Occipital lobe (tissue), 2 donors: Measurements from ENCODE around the gene GRIK1. TPM values are rescaled to one million over a fixed set of nuclear protein-coding genes. Genes with fewer than 3 reads are reported as not detected.

Experiments
- DNase-seq: peaks from one replicate; lab custom pipeline; 2025; lab: John Stamatoyannopoulos, UW
- total RNA-seq: library from RNA; depleted of rRNA; stranded (reverse); fragments of >200 nt; gene quantifications from one replicate; pipeline ENCODE4 v1.2.3, GENCODE V29; 2014

The GRIK1 gene
- total RNA-seq, 1 donor from 2014 or later, result 7.5 TPM

- no peak for DNase-seq
These were observed 218.6 kb downstream of the GRIK1 start for GRCh38 chr21:29721221-29721620.

DNA sequence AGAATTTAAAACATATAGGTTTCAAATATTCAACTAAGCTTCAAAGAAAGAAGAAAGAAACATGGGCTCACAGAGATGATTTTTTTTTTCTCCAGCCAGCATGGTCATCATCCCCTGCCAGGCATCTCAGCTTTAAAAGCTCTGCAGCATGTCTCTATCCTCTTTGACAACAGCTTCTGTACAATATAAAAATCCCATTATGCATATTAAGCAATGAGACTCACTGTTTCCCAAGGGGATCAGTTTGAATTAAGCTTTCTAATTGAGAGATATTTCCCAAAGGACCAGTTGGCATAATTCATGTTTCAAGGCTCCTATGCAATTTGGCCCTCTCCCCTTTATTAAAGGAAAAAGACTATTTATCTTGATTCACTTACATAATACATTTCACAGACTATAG lies 220.3 kb downstream of the GRIK1 start:
- DNase-seq, result no peak

DNA sequence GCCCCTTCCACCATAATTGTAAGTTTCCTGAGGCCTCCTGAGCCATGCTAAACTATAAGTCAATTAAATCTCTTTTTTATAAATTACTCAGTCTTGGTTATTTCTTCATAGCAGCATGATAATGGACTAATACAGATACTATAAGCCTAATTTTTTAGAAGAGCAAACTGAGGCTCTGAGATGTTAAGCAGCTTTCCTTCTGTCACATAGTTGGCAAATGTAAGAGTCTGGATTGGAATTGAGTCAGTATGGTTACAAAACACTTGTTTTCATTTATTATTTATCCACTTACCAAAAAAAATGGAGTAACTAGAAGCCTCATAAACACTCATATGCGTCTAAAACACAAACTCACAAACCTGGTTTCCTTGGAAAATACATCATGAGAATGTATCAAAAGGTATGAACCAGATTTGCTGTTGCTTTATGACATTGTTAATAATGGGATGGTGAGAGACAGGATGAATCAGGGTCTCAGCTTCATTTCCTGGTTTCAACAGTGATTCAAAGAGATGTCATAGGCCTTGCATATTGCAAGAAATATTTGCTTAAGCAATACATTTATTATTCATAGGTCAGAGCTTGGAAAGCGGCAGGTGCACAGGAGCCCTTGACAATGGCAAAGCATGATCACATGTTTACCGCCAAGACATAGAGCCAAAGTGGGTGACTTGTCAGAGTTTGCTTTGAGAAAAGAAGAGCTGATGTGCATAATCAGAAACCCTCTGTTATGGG lies 221.5 kb downstream of the GRIK1 start:
- no peak for DNase-seq

- DNase-seq, result no peak
These were observed 222.1 kb downstream of the GRIK1 start for GRCh38 chr21:29717659-29718058.

- DNase-seq, result no peak
These were observed 223.0 kb downstream of the GRIK1 start for GRCh38 chr21:29716753-29717152.

DNA sequence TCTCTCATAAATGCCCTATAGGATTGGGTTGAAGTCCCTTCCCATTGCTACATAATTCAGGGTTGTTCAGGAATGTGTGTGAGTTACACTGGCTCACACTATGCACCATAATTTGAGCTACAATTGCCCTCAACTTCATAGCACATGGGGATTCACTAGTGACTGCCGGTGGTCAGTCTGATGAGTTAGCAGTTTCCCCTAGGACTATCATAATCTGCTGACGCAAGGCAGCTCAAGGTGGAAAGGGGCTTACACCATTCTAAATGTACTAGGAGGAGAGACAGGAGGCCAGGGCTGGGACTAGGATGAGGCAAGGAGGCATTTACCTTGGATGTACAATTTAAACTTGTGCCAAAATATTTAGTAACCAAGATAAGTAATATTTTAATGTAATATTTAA lies 224.7 kb downstream of the GRIK1 start:
- no peak for DNase-seq

- no peak for DNase-seq
These were observed 227.0 kb downstream of the GRIK1 start for GRCh38 chr21:29712818-29713217.

DNA sequence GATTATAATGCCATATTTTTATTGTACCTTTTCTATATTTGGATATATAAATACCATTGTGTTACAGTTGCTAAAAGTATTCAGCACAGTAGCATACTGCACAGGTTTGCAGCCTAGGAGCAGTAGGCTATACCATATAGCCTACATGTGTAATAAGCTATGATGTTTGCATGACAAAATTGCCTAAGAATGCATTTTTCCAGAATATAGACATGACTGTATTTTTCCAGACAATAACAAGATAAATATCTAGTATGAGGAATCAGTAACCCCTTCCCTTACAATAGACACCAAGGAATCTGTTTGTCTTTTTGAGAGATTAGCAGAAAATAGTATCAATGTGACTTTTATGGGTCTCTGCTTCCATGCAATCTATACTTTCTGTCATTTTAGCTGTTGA lies 228.6 kb downstream of the GRIK1 start:
- DNase-seq, result no peak

- no peak for DNase-seq
These were observed 229.3 kb downstream of the GRIK1 start for GRCh38 chr21:29710498-29710897.

DNA sequence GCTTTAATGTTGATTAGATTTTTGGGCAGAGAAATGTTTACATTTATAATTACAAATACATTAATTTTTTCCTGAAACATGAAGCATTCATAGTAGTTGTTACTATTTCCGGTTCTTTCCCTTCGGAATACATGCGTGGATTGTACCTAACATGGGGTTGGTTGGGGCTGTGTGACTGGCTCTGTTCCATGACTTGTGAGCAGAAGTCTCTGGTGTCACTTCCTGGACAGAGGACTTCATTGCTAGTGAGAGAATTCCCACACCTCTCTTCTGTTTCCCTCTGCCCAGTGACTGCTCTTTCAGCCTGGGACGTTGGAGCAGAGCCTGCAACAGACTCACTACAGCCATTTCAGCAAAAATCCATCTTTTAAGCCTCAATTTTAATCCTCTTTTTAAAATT lies 231.4 kb downstream of the GRIK1 start:
- DNase-seq, result no peak

- DNase-seq, result no peak
These were observed 235.1 kb downstream of the GRIK1 start for GRCh38 chr21:29704719-29705118.

- DNase-seq, result no peak
These were observed 238.1 kb downstream of the GRIK1 start for GRCh38 chr21:29701676-29702075.

DNA sequence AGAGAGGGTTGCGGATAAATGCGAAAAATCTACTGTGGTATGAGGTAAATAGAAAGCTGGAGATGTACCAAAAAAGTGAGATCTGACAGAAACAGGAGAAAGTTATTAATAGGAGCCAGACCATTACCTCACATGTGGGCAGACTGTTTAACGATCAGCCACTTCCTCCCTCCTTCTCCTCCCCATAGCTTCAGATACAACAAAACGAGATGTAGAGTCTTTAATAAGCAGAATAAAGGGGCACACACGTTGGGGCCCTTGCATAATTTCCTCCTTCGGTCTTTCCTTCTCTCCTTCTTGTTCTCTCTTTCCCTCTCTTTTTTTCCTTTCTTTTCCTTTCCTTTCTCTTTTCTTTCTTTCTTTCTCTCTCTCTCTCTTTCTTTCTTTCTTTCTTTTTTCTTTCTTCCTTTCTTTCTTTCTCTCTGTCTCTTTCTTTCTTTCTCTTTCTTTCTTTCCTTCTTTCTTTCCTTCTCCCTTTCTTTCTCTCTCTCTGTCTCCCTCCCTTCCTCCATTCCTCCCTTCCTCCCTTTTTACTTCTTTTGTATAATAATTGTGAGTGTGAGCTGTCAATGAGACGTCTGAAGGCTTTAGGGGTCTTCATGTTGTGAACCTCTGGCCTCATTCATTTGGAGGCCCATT lies 242.1 kb downstream of the GRIK1 start:
- no peak for DNase-seq

GRCh38 chr21:29696937-29697336 lies 242.9 kb downstream of the GRIK1 start:
- DNase-seq, result no peak

DNA sequence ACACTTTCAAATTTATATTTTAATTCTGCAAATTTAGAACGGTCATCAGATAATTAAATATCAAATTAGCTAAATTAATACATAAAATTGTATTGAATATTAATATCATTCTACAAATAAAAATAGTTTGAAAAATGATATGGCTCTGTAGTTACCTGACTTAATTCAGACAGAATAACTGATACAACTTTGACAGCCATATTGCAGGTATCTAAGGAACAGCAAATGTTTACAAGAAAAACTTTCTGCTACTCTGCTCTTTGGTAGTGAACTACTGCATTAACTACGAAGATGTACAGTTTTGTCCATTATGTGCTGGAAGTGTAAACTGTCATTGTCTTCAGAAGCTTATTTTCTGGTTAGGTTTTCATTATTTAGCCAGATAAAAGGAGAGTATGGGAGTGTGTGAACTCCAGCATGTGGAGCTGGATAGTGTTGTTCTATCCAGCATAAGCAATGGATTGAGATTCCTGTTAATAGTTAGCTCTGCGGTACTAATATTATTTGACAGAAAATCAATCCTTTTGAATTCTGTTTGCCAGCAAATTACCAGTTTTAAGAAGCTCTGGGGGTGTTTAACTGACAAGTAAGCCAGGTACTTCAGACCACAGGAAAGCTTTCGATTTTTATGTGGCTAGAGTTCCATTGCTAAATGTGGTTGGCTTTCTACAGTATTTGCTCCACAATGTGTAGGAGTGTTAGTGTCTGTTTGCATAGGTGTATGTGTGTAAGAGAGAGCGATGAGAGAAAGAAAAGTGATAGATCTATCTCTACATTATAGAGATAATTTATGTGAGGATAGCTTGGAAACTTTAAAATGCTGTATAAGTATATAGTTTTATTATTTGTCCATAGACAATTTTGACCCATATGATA lies 247.9 kb downstream of the GRIK1 start:
- no peak for DNase-seq

- DNase-seq, result no peak
These were observed 250.0 kb downstream of the GRIK1 start for GRCh38 chr21:29689753-29690152.

DNA sequence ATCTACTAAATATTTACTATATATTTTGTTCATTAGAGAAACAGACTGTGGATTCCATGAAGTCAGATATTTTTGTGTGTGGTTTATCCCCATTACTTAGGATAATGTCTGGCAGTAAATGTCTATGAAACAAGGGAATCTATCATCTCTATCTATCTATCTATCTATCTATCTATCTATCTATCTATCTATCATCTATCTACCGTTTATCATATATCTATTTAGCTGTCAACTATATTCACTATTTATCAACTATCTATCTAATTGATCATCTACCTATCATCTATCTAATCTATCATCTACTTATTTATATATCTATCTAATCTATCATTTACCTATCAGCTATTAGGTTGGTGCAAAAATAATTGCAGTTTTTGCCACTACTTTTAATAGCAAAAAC lies 255.7 kb downstream of the GRIK1 start:
- no peak for DNase-seq

DNA sequence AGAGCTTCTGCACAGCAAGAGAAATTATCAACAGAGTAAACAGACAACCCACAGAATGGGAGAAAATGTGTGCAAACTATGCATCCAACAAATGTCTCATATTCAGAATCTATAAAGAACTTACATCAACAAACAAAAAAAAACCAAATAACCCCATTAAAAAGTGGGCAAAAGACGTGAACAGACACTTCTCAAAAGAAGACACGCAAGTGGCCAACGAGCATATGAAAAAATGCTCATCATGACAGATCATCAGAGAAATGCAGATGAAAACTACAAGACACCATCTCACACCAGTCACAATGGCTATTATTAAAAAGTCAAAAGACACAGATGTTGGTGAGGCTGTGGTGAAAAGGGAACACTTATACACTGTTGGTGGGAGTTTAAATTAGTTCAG lies 257.0 kb downstream of the GRIK1 start:
- no peak for DNase-seq

GRCh38 chr21:29680273-29680672 lies 259.5 kb downstream of the GRIK1 start:
- no peak for DNase-seq

GRCh38 chr21:29678626-29679025 lies 261.2 kb downstream of the GRIK1 start:
- DNase-seq, result no peak

DNA sequence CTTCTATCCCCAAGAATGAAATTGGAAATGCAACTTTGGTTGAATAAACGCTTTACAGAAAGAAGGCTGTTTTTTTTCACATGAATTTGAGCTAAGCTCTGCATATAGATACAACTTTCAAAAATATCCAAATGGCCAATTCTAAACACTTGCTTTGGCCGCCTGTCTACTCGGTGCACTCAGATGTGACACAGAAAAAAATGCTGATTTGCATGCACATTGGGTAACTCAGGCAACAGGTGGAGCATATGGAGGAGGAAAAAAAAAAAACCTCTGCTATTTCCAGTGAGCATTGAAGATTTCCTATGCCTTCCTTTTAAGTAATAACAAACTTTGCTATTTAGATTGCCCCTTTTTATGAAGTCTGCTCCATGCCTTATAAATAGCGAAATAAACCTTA lies 262.5 kb downstream of the GRIK1 start:
- no peak for DNase-seq

- no peak for DNase-seq
These were observed 263.4 kb downstream of the GRIK1 start for GRCh38 chr21:29676395-29676794.
